Thymus (tissue), 11 donors: ENCODE results near the gene TASOR. TPM values are rescaled to one million over a fixed set of nuclear protein-coding genes. Genes with fewer than 3 reads are reported as not detected.

Experiments used
- DNase-seq, 9 donors: peaks; one replicate each; pipeline ENCODE4 v3.0.0-alpha.2; 2013; ENCODE audit warnings: low spot score in 9 of 9, low read depth in 6 of 9, missing footprints in 1 of 9
- H3K27ac ChIP-seq, 2 donors: one replicate each; pipeline ENCODE4 v1.5.1; 2013; ENCODE audit warnings: control low read depth in 1 of 2, low read depth in 1 of 2, low read length in 1 of 2, mild to moderate bottlenecking in 1 of 2, moderate library complexity in 1 of 2
- H3K27me3 ChIP-seq, 2 donors: one replicate each; pipeline ENCODE4 v1.5.1; 2013; ENCODE audit warnings: low read length in 1 of 2; ENCODE audit not compliant: control insufficient read depth in 2 of 2, insufficient read depth in 1 of 2
- H3K36me3 ChIP-seq, 2 donors: one replicate each; pipeline ENCODE4 v1.5.1; 2013; ENCODE audit warnings: low read length in 1 of 2, mild to moderate bottlenecking in 1 of 2, moderate library complexity in 1 of 2; ENCODE audit not compliant: control insufficient read depth in 2 of 2, insufficient read depth in 2 of 2
- H3K4me1 ChIP-seq, 2 donors: one replicate each; pipeline ENCODE4 v1.5.1; 2013; ENCODE audit warnings: low read length in 2 of 2; ENCODE audit not compliant: control insufficient read depth in 2 of 2, insufficient read depth in 2 of 2
- H3K4me3 ChIP-seq, 2 donors: one replicate each; pipeline ENCODE4 v1.5.1; 2013; ENCODE audit warnings: low read length in 2 of 2, control low read depth in 1 of 2, mild to moderate bottlenecking in 1 of 2
- H3K9me3 ChIP-seq, 2 donors: one replicate each; pipeline ENCODE4 v1.5.1; 2013; ENCODE audit warnings: low read length in 1 of 2, mild to moderate bottlenecking in 1 of 2; ENCODE audit not compliant: control insufficient read depth in 2 of 2, insufficient read depth in 1 of 2
- WGBS: extraction: QIAGEN DNeasy Blood & Tissue Kit; methylation state at CpG from one replicate; pipeline ENCODE4 v1.1.7; 2013; 5-methylcytosine and 5-hydroxymethylcytosine counted together
- polyA plus RNA-seq: library from polyadenylated mRNA; stranded (reverse); fragments of 200-250 nt; gene quantifications from one replicate; pipeline ENCODE4 v1.2.3, GENCODE V29; 2013
- total RNA-seq: library from RNA; stranded (reverse); fragments of 120-200 nt; gene quantifications from one replicate; pipeline ENCODE4 v1.2.4, GENCODE V29; 2013
- donor health status: healthy.

The TASOR gene
- total and polyA plus RNA-seq, 2 donors, result 55.7 to 74.2 TPM

GRCh38 chr3:56673781-56674457 is 9.1 kb downstream of the TASOR start:
- Histone ChIP-seq H3K9me3 (no peaks in the 10 kb centered on the region), H3K4me1 (no peaks in the 10 kb centered on the region), H3K4me3 (no peak overlapping the region), H3K27me3 (no peaks in the 10 kb centered on the region), H3K27ac (no peak overlapping the region), H3K36me3 (peaks cover 16 to 43% of the 10 kb centered on the region in 2 donors)
- DNase-seq, result no peak
- WGBS, result 96% methylated on average over 2 of the region's 2 CpGs

DNA sequence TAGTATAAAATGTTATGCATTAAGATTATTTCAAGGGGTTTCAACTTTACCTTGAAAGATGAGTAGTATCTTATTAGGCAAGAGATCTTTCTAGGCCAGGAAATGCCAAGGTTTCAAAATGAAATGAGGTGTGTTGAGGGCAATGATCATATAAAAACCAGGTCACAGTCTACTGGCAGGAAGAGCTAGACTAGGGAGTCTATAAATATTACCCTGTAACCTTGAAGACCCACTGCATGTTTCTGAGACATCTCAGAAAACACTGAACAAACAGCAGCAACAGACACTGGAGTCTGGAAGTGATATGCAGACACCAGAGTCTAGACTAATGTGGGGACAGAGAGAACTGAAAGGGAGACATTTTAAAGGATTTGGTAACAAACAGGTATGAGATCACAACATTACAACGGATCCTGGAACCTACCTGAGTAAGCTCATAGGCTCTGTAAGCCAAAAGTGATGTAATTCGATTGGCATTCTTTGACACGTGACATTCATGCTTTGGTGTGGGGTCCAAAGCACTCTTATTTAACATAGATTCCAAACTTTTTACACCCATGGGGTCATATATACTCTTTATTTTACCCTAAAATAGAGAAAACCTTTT is 15.0 kb downstream of the TASOR start:
- whole genome bisulfite sequencing, result 98% methylated on average over 3 of the region's 3 CpGs
- peak overlapping the region in 1 of 2 donors; percentile 31 for H3K27ac ChIP-seq
- H3K9me3 ChIP-seq, result no peaks in the 10 kb centered on the region
- H3K36me3 ChIP-seq, result peaks cover 32 to 76% of the 10 kb centered on the region in 2 donors
- no peaks in the 10 kb centered on the region for H3K4me1 ChIP-seq
- no peaks in the 10 kb centered on the region for H3K27me3 ChIP-seq
- no peak for DNase-seq
- no peak overlapping the region for H3K4me3 ChIP-seq

GRCh38 chr3:56664823-56665222 is 18.2 kb downstream of the TASOR start:
- Histone ChIP-seq H3K9me3 (no peaks in the 10 kb centered on the region), H3K27me3 (no peaks in the 10 kb centered on the region), H3K36me3 (peaks cover 38 to 70% of the 10 kb centered on the region in 2 donors), H3K27ac (no peak overlapping the region), H3K4me1 (no peaks in the 10 kb centered on the region), H3K4me3 (no peak overlapping the region)
- DNase-seq, result no peak
- 99% methylated on average over 2 of the region's 2 CpGs for WGBS

DNA sequence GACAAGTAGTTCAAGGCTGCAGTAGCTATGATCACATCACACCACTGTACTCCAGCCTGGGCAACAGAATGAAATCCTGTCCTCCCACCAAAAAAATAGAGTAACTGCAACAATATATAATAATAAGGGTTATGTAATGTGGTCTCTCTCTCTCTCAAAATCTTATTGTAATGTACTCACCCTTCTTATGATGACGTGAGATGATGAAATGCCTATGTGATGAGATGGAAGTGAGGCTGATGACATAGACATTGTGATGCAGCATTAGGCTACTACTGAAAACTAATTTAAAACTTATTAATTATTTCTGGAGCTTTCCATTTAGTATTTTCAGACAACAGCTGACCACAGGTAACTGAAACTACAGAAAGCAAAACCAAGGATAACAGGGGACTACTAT is 27.4 kb downstream of the TASOR start:
- no peak for DNase-seq
- Histone ChIP-seq H3K27ac (no peak overlapping the region), H3K36me3 (peaks cover 35 to 71% of the 10 kb centered on the region in 2 donors), H3K27me3 (no peaks in the 10 kb centered on the region), H3K4me1 (no peaks in the 10 kb centered on the region), H3K9me3 (no peaks in the 10 kb centered on the region), H3K4me3 (no peak overlapping the region)
- WGBS, result 99% methylated on average over 1 of the region's 1 CpG

- no peaks in the 10 kb centered on the region for H3K4me1 ChIP-seq
- no peaks in the 10 kb centered on the region for H3K9me3 ChIP-seq
- no peaks in the 10 kb centered on the region for H3K27me3 ChIP-seq
- H3K4me3 ChIP-seq, result no peak overlapping the region
- no peak for DNase-seq
- peaks cover 30 to 71% of the 10 kb centered on the region in 2 donors for H3K36me3 ChIP-seq
- H3K27ac ChIP-seq, result peak overlapping the region in 1 of 2 donors; percentile 31
- 98% methylated on average over 1 of the region's 1 CpG for WGBS
These were observed 28.6 kb downstream of the TASOR start for GRCh38 chr3:56654460-56654859.

DNA sequence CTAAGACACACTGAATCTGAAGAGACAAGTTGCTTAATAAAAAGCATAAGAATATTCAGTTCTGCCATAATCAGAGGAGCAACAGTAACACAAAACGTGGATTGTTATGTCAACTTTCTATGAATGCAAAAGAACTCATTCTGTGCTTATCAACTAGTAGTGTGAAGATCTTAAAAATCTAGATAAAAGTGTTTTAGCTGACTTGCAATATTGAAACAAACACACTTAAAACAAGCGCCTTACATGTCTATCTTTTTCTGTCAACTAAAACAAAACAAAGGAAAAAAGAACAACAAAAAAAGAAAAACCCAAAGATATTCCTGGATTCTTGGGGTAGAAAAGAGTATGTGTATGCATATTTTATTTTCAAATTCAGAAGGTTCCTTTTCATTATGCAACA is 37.7 kb downstream of the TASOR start:
- peaks cover 19 to 57% of the 10 kb centered on the region in 2 donors for H3K36me3 ChIP-seq

GRCh38 chr3:56633602-56634535 is 49.2 kb downstream of the TASOR start:
- DNase-seq, result no peak
- Histone ChIP-seq H3K36me3 (peaks cover 34 to 53% of the 10 kb centered on the region in 2 donors), H3K27ac (no peak overlapping the region), H3K9me3 (no peaks in the 10 kb centered on the region), H3K4me3 (no peak overlapping the region), H3K4me1 (no peaks in the 10 kb centered on the region), H3K27me3 (no peaks in the 10 kb centered on the region)
- WGBS, result 97% methylated on average over 9 of the region's 9 CpGs

More for the DNA sequence above, 37.7 kb downstream of the TASOR start:
- H3K9me3 ChIP-seq, result no peaks in the 10 kb centered on the region
- no peak overlapping the region for H3K4me3 ChIP-seq
- DNase-seq, result no peak
- H3K27me3 ChIP-seq, result no peaks in the 10 kb centered on the region
- H3K27ac ChIP-seq, result no peak overlapping the region
- H3K4me1 ChIP-seq, result no peaks in the 10 kb centered on the region
- 95% methylated on average over 2 of the region's 2 CpGs for WGBS
